ENCODE results near the gene LTB4R2.

Gene LTB4R2

GRCh38 chr14:24314377-24315193 lies 4.6 kb downstream of the LTB4R2 start:
- no peak for DNase-seq (ENCODE audit: low read depth)
- no peak for TF ChIP-seq CTCF (IDR thresholded peaks at IDR 0.05; ENCODE audit: low read length, missing control alignments)
- no peak overlapping the region for H3K4me3 ChIP-seq (replicated peaks; ENCODE audit: low read depth, low read length)

- H3K4me3 ChIP-seq (replicated peaks; ENCODE audit: low read depth, low read length) = no peak overlapping the region
- TF ChIP-seq CTCF (IDR thresholded peaks at IDR 0.05; ENCODE audit: low read length, missing control alignments) = no peak
- no peak for DNase-seq (ENCODE audit: low read depth)
Observed at GRCh38 chr14:24315243-24315806, 5.4 kb downstream of the LTB4R2 start.

GRCh38 chr14:24315807-24316596 lies 6.1 kb downstream of the LTB4R2 start:
- no peak for TF ChIP-seq CTCF (IDR thresholded peaks at IDR 0.05; ENCODE audit: low read length, missing control alignments)

GRCh38 chr14:24316597-24316950 lies 6.6 kb downstream of the LTB4R2 start:
- H3K4me3 ChIP-seq (replicated peaks; ENCODE audit: low read depth, low read length) = no peak overlapping the region
- no peak for TF ChIP-seq CTCF (IDR thresholded peaks at IDR 0.05; ENCODE audit: low read length, missing control alignments)
- no peak for DNase-seq (ENCODE audit: low read depth)

More at GRCh38 chr14:24315807-24316596, 6.1 kb downstream of the LTB4R2 start:
- DNase-seq (ENCODE audit: low read depth) = no peak
- no peak overlapping the region for H3K4me3 ChIP-seq (replicated peaks; ENCODE audit: low read depth, low read length)

- no peak for DNase-seq (ENCODE audit: low read depth)
- no peak for TF ChIP-seq CTCF (IDR thresholded peaks at IDR 0.05; ENCODE audit: low read length, missing control alignments)
- no peak overlapping the region for H3K4me3 ChIP-seq (replicated peaks; ENCODE audit: low read depth, low read length)
Observed at GRCh38 chr14:24317141-24317928, 7.4 kb downstream of the LTB4R2 start.

GRCh38 chr14:24321212-24321975 lies 11.5 kb downstream of the LTB4R2 start:
- no peak overlapping the region for H3K4me3 ChIP-seq (replicated peaks; ENCODE audit: low read depth, low read length)
- DNase-seq (ENCODE audit: low read depth) = no peak
- TF ChIP-seq CTCF (IDR thresholded peaks at IDR 0.05; ENCODE audit: low read length, missing control alignments) = no peak
